Adrenal gland (tissue), 5 donors: Measurements from ENCODE around the gene SIL1.

Experiments used
- POLR2A ChIP-seq, 2 donors: fragments of 450-650 bp; IDR thresholded peaks; one replicate each; pipeline ENCODE4 v1.6.1; 2017; ENCODE audit warnings: antibody characterized with exemption in 2 of 2, mild to moderate bottlenecking in 2 of 2, moderate library complexity in 1 of 2
- TF ChIP-seq, protein P1 (sequence below), 6 experiments: fragments of 450-650 bp in 4 of 6; fragments of 200-600 bp in 2 of 6; sonication (generic) in 1 of 6; IDR thresholded peaks; 1 replicate in 5 of 6; 2 replicates in 1 of 6; pipeline versions ENCODE4 v1.5.1 to v1.8.0; 2016 to 2021; ENCODE audit warnings: antibody characterized with exemption in 6 of 6, mild to moderate bottlenecking in 2 of 6, moderate library complexity in 1 of 6
- donor health status: DM: no; HTN: no; CAD: no.

DNA sequence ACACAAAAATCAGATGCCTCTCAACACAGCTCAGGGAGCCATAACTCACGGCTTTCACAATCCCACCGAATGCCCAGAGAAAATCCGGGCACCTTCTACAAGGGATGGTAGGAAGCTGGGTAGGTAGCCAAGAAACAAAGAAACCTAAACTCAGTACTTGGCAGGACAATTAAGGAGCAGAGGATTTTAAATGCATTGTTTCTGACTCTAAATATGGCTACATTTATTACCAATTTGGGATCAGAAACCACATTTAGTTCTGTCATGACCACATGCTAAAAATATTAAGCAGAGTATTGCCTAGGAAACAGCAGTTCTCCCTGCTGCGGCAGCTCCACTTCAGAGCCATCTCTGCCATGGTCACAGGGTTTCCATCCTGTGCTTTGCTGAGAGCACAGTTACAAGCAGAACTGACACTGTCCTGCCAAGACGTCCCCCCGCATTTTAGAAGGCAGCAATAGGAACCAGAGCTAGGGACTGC lies 57.5 kb downstream of the SIL1 start:
- TF ChIP-seq, protein P1, sequence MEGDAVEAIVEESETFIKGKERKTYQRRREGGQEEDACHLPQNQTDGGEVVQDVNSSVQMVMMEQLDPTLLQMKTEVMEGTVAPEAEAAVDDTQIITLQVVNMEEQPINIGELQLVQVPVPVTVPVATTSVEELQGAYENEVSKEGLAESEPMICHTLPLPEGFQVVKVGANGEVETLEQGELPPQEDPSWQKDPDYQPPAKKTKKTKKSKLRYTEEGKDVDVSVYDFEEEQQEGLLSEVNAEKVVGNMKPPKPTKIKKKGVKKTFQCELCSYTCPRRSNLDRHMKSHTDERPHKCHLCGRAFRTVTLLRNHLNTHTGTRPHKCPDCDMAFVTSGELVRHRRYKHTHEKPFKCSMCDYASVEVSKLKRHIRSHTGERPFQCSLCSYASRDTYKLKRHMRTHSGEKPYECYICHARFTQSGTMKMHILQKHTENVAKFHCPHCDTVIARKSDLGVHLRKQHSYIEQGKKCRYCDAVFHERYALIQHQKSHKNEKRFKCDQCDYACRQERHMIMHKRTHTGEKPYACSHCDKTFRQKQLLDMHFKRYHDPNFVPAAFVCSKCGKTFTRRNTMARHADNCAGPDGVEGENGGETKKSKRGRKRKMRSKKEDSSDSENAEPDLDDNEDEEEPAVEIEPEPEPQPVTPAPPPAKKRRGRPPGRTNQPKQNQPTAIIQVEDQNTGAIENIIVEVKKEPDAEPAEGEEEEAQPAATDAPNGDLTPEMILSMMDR (IDR thresholded peaks at IDR 0.05), result no peak
- TF ChIP-seq POLR2A (IDR thresholded peaks at IDR 0.05), result no peak
